HepG2 (cell line): ENCODE data around the gene GTF2H4. TPM values are rescaled to one million over a fixed set of nuclear protein-coding genes. Genes with fewer than 3 reads are reported as not detected.
A peak's percentile ranks its signal among the peaks of the same experiment; 100 is the strongest.

Source experiments
- ATAC-seq: fragments of 200-7000 bp; cut with Tn5 transposase; 3 replicates; pipeline ENCODE4 v1.9.1; 2020; ENCODE audit warnings: mild to moderate bottlenecking, moderate library complexity
- BruUV-seq: library from RNA; stranded (reverse); fragments of 400-500 nt; replicated peaks from 2 replicates; lab custom pipeline; 2021; lab: Mats Ljungman, UMichigan
- CTCF ChIA-PET: fragments of 300-600 bp; formaldehyde crosslinking; extraction: SDS; loops from one replicate; lab custom pipeline; 2021; ENCODE audit warnings: low total read pairs, inconsistent platforms, low intra/inter-chr PET ratio; lab: Yijun Ruan, JAX
- POLR2A ChIA-PET: fragments of 350-600 bp; sonication (Branson Sonifier 250); formaldehyde crosslinking; loops from one replicate; lab custom pipeline; 2020; ENCODE audit warnings: antibody characterized with exemption, inconsistent platforms; lab: Yijun Ruan, JAX
- DNase-seq: peaks from one replicate; pipeline ENCODE4 v3.0.0-alpha.2; 2015; ENCODE audit warnings: low spot score
- FAIRE-seq: peaks from 3 replicates; lab custom pipeline; 2011; peaks lifted over from hg19 to GRCh38; lab: Jason Lieb, UNC
- H2AFZ ChIP-seq: one replicate; pipeline ENCODE4 v1.6.1; 2011; ENCODE audit warnings: low read length, inconsistent platforms
- H3K27ac ChIP-seq: fragments of 300-600 bp; 3 replicates; pipeline ENCODE4 v1.8.0; 2011; ENCODE audit warnings: mixed run types, mild to moderate bottlenecking, mixed read lengths, low read length, inconsistent platforms; ENCODE audit not compliant: insufficient read depth; ENCODE audit errors: extremely low read length
- H3K27me3 ChIP-seq, 2 experiments: fragments of 200-600 bp in 1 of 2; 2 replicates in 1 of 2; 3 replicates in 1 of 2; pipeline versions ENCODE4 v1.6.0 to v1.8.0; 2011; ENCODE audit warnings: low read length in 2 of 2, mild to moderate bottlenecking in 2 of 2, moderate library complexity in 2 of 2, inconsistent platforms in 1 of 2; ENCODE audit not compliant: insufficient read depth in 2 of 2, control insufficient read depth in 1 of 2
- H3K36me3 ChIP-seq, 2 experiments: fragments of 200-600 bp in 1 of 2; replicated peaks in 1 of 2; 2 replicates in 1 of 2; 3 replicates in 1 of 2; pipeline versions ENCODE4 v1.5.1 to v1.8.0; 2011; ENCODE audit warnings: low read length in 2 of 2, inconsistent platforms in 1 of 2; ENCODE audit not compliant: insufficient read depth in 2 of 2, control insufficient read depth in 1 of 2
- H3K4me1 ChIP-seq: 2 replicates; pipeline ENCODE4 v1.5.1; 2012; ENCODE audit warnings: low read length, inconsistent platforms; ENCODE audit not compliant: insufficient read depth
- H3K4me2 ChIP-seq: 2 replicates; pipeline ENCODE4 v1.6.0; 2011; ENCODE audit warnings: low read depth, low read length, inconsistent platforms
- H3K4me3 ChIP-seq, 3 experiments: fragments of 200-600 bp in 1 of 3; sonication (generic), shearing (Covaris generic) in 1 of 3; replicated peaks in 1 of 3; 2 replicates each; pipeline ENCODE4 v1.5.1; 2011 to 2016; ENCODE audit warnings: low read length in 3 of 3, inconsistent platforms in 2 of 3, low read depth in 2 of 3, mild to moderate bottlenecking in 2 of 3, control low read depth in 1 of 3, mixed read lengths in 1 of 3; ENCODE audit not compliant: insufficient read depth in 1 of 3
- H3K79me2 ChIP-seq: one replicate; pipeline ENCODE4 v1.6.1; 2011; ENCODE audit warnings: low read length, inconsistent platforms; ENCODE audit not compliant: insufficient read depth
- H3K9ac ChIP-seq: 2 replicates; pipeline ENCODE4 v1.6.0; 2011; ENCODE audit warnings: mild to moderate bottlenecking, low read depth, low read length, inconsistent platforms; ENCODE audit not compliant: insufficient read depth
- H3K9me3 ChIP-seq: 2 replicates; pipeline ENCODE4 v1.5.1; 2012; ENCODE audit warnings: mild to moderate bottlenecking, low read length
- H4K20me1 ChIP-seq: 2 replicates; pipeline ENCODE4 v1.6.0; 2011; ENCODE audit warnings: inconsistent platforms, mild to moderate bottlenecking, low read length, moderate library complexity; ENCODE audit not compliant: insufficient read depth
- ELF3 ChIP-seq: IDR thresholded peaks from 2 replicates; pipeline ENCODE4 v1.6.1; 2016; ENCODE audit warnings: missing genetic modification reagents, missing compliant biosample characterization
- HCFC1 ChIP-seq: fragments of 150-350 bp; IDR thresholded peaks from 2 replicates; pipeline ENCODE4 v1.6.1; 2014; ENCODE audit warnings: low read depth, low read length
- HMG20B ChIP-seq: conservative IDR thresholded peaks from 2 replicates; pipeline ENCODE4 v1.6.1; 2016; ENCODE audit warnings: missing genetic modification reagents, missing compliant biosample characterization
- KLF6 ChIP-seq: IDR thresholded peaks from 2 replicates; pipeline ENCODE4 v1.8.0; 2016; ENCODE audit warnings: missing biosample characterization, missing genetic modification reagents
- KMT2A ChIP-seq: sonication (generic); formaldehyde crosslinking; IDR thresholded peaks from 2 replicates; pipeline ENCODE4 v1.4.0; 2020; ENCODE audit warnings: missing genetic modification reagents
- MEF2D ChIP-seq: sonication (generic); formaldehyde crosslinking; IDR thresholded peaks from 2 replicates; pipeline ENCODE4 v1.5.1; 2020; ENCODE audit warnings: mild to moderate bottlenecking, missing genetic modification reagents
- MLLT10 ChIP-seq: sonication (generic); formaldehyde crosslinking; IDR thresholded peaks from 2 replicates; pipeline ENCODE4 v1.4.0; 2020; ENCODE audit warnings: missing genetic modification reagents
- PRPF4 ChIP-seq: fragments of 200-400 bp; formaldehyde crosslinking; IDR thresholded peaks from 2 replicates; pipeline ENCODE4 v1.6.1; 2016; ENCODE audit warnings: low read length, low read depth; ENCODE audit not compliant: poor library complexity, severe bottlenecking
- TCF12 ChIP-seq, 2 experiments: fragments of 450-650 bp in 1 of 2; sonication (generic) in 1 of 2; formaldehyde crosslinking in 1 of 2; IDR thresholded peaks; 2 replicates each; pipeline versions ENCODE4 v1.6.1 to v1.8.0; 2017 to 2022; ENCODE audit warnings: antibody characterized with exemption in 1 of 2, mild to moderate bottlenecking in 1 of 2, missing genetic modification reagents in 1 of 2, moderate library complexity in 1 of 2
- ZC3H4 ChIP-seq: sonication (generic); formaldehyde crosslinking; IDR thresholded peaks from 2 replicates; pipeline ENCODE4 v1.4.0; 2020; ENCODE audit warnings: missing genetic modification reagents, borderline replicate concordance
- ZMYM3 ChIP-seq: sonication (generic); formaldehyde crosslinking; IDR thresholded peaks from 2 replicates; pipeline ENCODE4 v1.5.1; 2020; ENCODE audit warnings: mild to moderate bottlenecking, missing genetic modification reagents
- ZNF317 ChIP-seq: sonication (generic); formaldehyde crosslinking; IDR thresholded peaks from 2 replicates; pipeline ENCODE4 v1.5.0; 2020; ENCODE audit warnings: mild to moderate bottlenecking, missing genetic modification reagents
- ZNF335 ChIP-seq: sonication (generic); formaldehyde crosslinking; IDR thresholded peaks from 2 replicates; pipeline ENCODE4 v1.4.0; 2020; ENCODE audit warnings: missing genetic modification reagents
- ZNF430 ChIP-seq: sonication (generic); formaldehyde crosslinking; IDR thresholded peaks from 2 replicates; pipeline ENCODE4 v1.9.0; 2021; ENCODE audit warnings: mild to moderate bottlenecking, missing genetic modification reagents
- ZNF550 ChIP-seq: sonication (generic); formaldehyde crosslinking; IDR thresholded peaks from 2 replicates; pipeline ENCODE4 v1.4.0; 2020; ENCODE audit warnings: mild to moderate bottlenecking, missing genetic modification reagents, borderline replicate concordance
- ZNF563 ChIP-seq: sonication (generic); formaldehyde crosslinking; IDR thresholded peaks from 2 replicates; pipeline ENCODE4 v1.8.0; 2022; ENCODE audit warnings: mild to moderate bottlenecking, moderate library complexity, missing genetic modification reagents
- ZNF567 ChIP-seq: sonication (generic); formaldehyde crosslinking; IDR thresholded peaks from 2 replicates; pipeline ENCODE4 v1.8.1; 2023; ENCODE audit warnings: mild to moderate bottlenecking, missing genetic modification reagents, borderline replicate concordance
- ZNF577 ChIP-seq: sonication (generic); formaldehyde crosslinking; IDR thresholded peaks from 2 replicates; pipeline ENCODE4 v1.4.0; 2020; ENCODE audit warnings: mild to moderate bottlenecking, low read depth, missing genetic modification reagents, borderline replicate concordance
- ZNF629 ChIP-seq: sonication (generic); formaldehyde crosslinking; conservative IDR thresholded peaks from 2 replicates; pipeline ENCODE4 v1.5.0; 2020; ENCODE audit warnings: missing genetic modification reagents
- ZNF792 ChIP-seq: IDR thresholded peaks from 2 replicates; pipeline ENCODE4 v1.6.1; 2016
- WGBS: methylation state at CpG from one replicate; pipeline ENCODE4 v1.1.6; 2017; ENCODE audit warnings: low lambda C conversion rate; 5-methylcytosine and 5-hydroxymethylcytosine counted together
- in situ Hi-C: cut with HindIII; loops from 2 replicates; pipeline ENCODE4 v1.10.0; 2017; ENCODE audit warnings: low pct_unique_long_range_greater_than_20kb; ENCODE audit not compliant: extremely low pct_ligation_motif_present
- intact Hi-C: fragments of 100-400 bp; cut with micrococcal nuclease; formaldehyde crosslinking; loops from one replicate; pipeline ENCODE4 v1.10.0; 2022; ENCODE audit not compliant: unreplicated experiment
- polyA plus RNA-seq, 8 experiments: library from polyadenylated mRNA; depleted of rRNA in 3 of 8; stranded (reverse) in 7 of 8; unstranded in 1 of 8; fragments of >200 nt; fragmentation: Illumina TruSeq in 4 of 8; extraction: Trizol in 4 of 8; gene quantifications; 2 replicates each; pipeline versions ENCODE4 v1.2.1 to v1.2.3, GENCODE V29; 2011 to 2016; ENCODE audit warnings: low read depth in 4 of 8, missing spikeins in 1 of 8, mixed read lengths in 1 of 8; ENCODE audit not compliant: insufficient read depth in 1 of 8
- total RNA-seq, 5 experiments: library from RNA; depleted of rRNA; stranded (reverse); fragments of >200 nt; fragmentation: Illumina TruSeq; extraction: Trizol; gene quantifications; 2 replicates each; pipeline ENCODE4 v1.2.3, GENCODE V29; 2016; ENCODE audit warnings: low read depth in 1 of 5
- TF ChIP-seq, protein P1 (sequence below): IDR thresholded peaks from 2 replicates; pipeline ENCODE4 v1.6.1; 2016
- TF ChIP-seq, protein P2 (sequence below): sonication (generic); formaldehyde crosslinking; IDR thresholded peaks from 2 replicates; pipeline ENCODE4 v1.9.0; 2022; ENCODE audit warnings: low read depth, missing genetic modification reagents

Gene GTF2H4
- total and polyA plus RNA-seq, 2 of the 13 experiments (the other 11 are each of a cell fraction or from before 2014, with no cell fraction given), result 15.9 to 49.3 TPM

DNA sequence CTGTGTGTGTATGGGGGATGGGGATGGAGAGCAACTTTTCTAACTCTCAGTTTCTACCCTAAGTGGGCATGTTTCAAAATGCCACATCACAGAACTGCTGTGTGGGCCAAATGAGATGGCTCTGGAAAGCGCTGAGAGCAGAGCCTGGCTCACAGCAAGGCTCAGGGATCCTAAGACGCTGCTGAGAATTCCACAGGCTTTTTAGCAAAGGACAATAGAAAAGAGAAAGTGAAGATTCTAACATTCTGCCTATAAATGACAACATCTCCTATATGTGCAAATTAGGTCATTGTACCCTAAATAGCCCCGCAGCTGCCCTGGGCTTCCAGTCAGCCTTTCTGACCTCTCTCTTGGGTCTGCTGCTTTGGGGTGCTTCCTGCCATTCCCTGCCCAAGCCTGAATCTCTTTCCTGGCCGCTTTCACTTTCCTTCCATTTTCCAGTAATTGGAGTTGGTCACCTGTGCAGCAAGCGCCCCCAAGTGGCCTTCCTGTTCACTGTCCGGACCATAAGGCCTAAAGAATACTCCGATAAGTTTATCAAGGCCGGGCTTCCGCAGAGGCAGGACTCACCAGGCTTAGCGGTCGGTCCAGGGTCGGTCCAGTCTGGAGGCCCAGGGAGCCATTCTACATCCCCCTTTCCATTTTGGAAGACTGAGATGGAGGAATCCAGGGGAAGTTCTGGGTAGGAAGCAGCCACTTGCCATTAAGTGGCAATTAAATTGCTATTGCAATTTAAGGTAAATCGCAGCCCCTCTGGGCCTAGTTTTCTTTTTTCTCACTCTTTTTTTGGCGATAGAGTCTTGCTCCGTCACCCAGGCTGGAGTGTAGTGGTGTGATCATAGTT lies 30.4 kb upstream of the GTF2H4 start:
- DNase-seq, result peak; percentile 91
- FAIRE-seq, result peak; percentile 92
- in situ Hi-C loops, result loop anchor here (5.0 kb wide), 2 partner anchors 50 to 135 kb away; partner anchors contain the start of genes FLOT1 and IER3
- ATAC-seq, result peak; percentile 84
- H3K4me2 ChIP-seq, result peak overlapping the region; percentile 98
- H3K9ac ChIP-seq, result peak overlapping the region; percentile 35; the same call in 1 of the 2 replicates
- H3K4me1 ChIP-seq, result peaks cover 48% of the 10 kb centered on the region
- no TSS peak for BruUV-seq
- CTCF ChIA-PET, result interaction anchor here (1.2 to 3.9 kb wide), 5 partner anchors 46 to 199 kb away, joined by 3 to 76 read pairs (median 6); no protein-coding TSS in a partner anchor
- peak overlapping the region; percentile 48 for H2AFZ ChIP-seq
- peaks cover 6 to 34% of the 10 kb centered on the region in 2 experiments for H3K27me3 ChIP-seq
- POLR2A ChIA-PET, result interaction anchor here (1.2 to 1.3 kb wide), 2 partner anchors 96 to 133 kb away, joined by 3 to 6 read pairs; partner anchors contain the start of gene IER3
- 5% methylated on average over 15 of the region's 15 CpGs for WGBS
- H3K27ac ChIP-seq, result no peak overlapping the region
- intact Hi-C loops, result loop anchor here (1.0 to 5.0 kb wide), 6 partner anchors 31 to 198 kb away; partner anchors contain the start of genes FLOT1, GTF2H4 and TUBB
- peaks cover 4% of the 10 kb centered on the region; the same call in 1 of the 2 replicates for H3K9me3 ChIP-seq
- H3K79me2 ChIP-seq, result no peaks in the 10 kb centered on the region
- peak overlapping the region; percentile 48 to 69 (median 49) for H3K4me3 ChIP-seq
- no peaks in the 10 kb centered on the region for H4K20me1 ChIP-seq
- H3K36me3 ChIP-seq, result no peaks in the 10 kb centered on the region
- TF ChIP-seq, protein P1, sequence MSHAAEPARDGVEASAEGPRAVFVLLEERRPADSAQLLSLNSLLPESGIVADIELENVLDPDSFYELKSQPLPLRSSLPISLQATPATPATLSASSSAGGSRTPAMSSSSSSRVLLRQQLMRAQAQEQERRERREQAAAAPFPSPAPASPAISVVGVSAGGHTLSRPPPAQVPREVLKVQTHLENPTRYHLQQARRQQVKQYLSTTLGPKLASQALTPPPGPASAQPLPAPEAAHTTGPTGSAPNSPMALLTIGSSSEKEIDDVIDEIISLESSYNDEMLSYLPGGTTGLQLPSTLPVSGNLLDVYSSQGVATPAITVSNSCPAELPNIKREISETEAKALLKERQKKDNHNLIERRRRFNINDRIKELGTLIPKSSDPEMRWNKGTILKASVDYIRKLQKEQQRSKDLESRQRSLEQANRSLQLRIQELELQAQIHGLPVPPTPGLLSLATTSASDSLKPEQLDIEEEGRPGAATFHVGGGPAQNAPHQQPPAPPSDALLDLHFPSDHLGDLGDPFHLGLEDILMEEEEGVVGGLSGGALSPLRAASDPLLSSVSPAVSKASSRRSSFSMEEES (CRISPR knock-in tag), result peak; percentile 49; the same call in 1 of the 2 replicates
- TF ChIP-seq ZMYM3 (no peak; the same call in 1 of the 2 replicates), ZNF430 (no peak), MEF2D (no peak), KMT2A (CRISPR knock-in tag) (peak; percentile 30; the same call in 1 of the 2 replicates), TCF12 (IDR thresholded peaks at IDR 0.05) (no peak), TCF12 (CRISPR knock-in tag; IDR thresholded peaks at IDR 0.05) (no peak), KLF6 (peak; percentile 81), HCFC1 (no peak), ZNF563 (CRISPR knock-in tag) (no peak), PRPF4 (no peak), HMG20B (CRISPR knock-in tag) (peak; percentile 16; the same call in 1 of the 2 replicates), ZNF550 (CRISPR knock-in tag) (no peak), MLLT10 (CRISPR knock-in tag) (no peak), ZNF577 (CRISPR knock-in tag) (no peak), ELF3 (CRISPR knock-in tag) (no peak; the same call in 1 of the 2 replicates), ZNF335 (CRISPR knock-in tag) (no peak), ZNF629 (no peak), ZC3H4 (CRISPR knock-in tag) (no peak), ZNF792 (CRISPR knock-in tag) (0 out of 2 replicates have a peak, but pooled peaks have one; percentile 38), ZNF317 (CRISPR knock-in tag) (0 out of 2 replicates have a peak, but pooled peaks have one; percentile 39), ZNF567 (CRISPR knock-in tag) (no peak)
- TF ChIP-seq, protein P2, sequence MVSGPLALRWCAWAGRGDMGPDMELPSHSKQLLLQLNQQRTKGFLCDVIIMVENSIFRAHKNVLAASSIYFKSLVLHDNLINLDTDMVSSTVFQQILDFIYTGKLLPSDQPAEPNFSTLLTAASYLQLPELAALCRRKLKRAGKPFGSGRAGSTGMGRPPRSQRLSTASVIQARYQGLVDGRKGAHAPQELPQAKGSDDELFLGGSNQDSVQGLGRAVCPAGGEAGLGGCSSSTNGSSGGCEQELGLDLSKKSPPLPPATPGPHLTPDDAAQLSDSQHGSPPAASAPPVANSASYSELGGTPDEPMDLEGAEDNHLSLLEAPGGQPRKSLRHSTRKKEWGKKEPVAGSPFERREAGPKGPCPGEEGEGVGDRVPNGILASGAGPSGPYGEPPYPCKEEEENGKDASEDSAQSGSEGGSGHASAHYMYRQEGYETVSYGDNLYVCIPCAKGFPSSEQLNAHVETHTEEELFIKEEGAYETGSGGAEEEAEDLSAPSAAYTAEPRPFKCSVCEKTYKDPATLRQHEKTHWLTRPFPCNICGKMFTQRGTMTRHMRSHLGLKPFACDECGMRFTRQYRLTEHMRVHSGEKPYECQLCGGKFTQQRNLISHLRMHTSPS (CRISPR knock-in tag), result 0 out of 2 replicates have a peak, but pooled peaks have one; percentile 17
